Measurements from ENCODE around the gene CKAP4.

CKAP4 gene

DNA sequence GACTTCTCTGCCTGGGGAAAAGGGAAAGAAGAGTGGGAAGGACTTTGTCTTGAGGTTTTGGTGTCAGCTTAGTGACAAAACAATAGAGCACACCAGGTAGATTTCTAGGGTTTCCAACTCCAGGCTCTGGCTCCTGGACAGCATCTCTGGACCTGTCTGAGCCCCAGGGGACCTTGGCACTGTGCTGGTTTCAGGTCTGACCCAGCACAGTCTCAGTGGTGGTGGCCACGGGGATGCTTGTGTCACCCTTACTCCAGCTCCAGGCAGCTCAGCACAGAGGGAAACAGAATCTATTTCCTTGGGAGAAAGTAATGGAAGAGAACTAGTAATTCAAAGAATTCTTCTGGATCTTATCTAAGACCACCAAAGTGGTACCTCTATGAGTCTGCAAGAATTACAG is 11.1 kb upstream of the CKAP4 start:
- H3K36me3 ChIP-seq = no peaks in the 10 kb centered on the region
- H3K27ac ChIP-seq = no peak overlapping the region
- no peaks in the 10 kb centered on the region for H3K9me3 ChIP-seq
- no peak for DNase-seq
- H3K27me3 ChIP-seq = no peaks in the 10 kb centered on the region
- intact Hi-C loops (cut with DNase I; ENCODE audit: low total_unique reads) = no loop called here
- H3K4me1 ChIP-seq = no peaks in the 10 kb centered on the region
- TF ChIP-seq, protein P1, sequence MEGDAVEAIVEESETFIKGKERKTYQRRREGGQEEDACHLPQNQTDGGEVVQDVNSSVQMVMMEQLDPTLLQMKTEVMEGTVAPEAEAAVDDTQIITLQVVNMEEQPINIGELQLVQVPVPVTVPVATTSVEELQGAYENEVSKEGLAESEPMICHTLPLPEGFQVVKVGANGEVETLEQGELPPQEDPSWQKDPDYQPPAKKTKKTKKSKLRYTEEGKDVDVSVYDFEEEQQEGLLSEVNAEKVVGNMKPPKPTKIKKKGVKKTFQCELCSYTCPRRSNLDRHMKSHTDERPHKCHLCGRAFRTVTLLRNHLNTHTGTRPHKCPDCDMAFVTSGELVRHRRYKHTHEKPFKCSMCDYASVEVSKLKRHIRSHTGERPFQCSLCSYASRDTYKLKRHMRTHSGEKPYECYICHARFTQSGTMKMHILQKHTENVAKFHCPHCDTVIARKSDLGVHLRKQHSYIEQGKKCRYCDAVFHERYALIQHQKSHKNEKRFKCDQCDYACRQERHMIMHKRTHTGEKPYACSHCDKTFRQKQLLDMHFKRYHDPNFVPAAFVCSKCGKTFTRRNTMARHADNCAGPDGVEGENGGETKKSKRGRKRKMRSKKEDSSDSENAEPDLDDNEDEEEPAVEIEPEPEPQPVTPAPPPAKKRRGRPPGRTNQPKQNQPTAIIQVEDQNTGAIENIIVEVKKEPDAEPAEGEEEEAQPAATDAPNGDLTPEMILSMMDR (IDR thresholded peaks at IDR 0.05) = no peak
- no peak overlapping the region for H3K4me3 ChIP-seq

DNA sequence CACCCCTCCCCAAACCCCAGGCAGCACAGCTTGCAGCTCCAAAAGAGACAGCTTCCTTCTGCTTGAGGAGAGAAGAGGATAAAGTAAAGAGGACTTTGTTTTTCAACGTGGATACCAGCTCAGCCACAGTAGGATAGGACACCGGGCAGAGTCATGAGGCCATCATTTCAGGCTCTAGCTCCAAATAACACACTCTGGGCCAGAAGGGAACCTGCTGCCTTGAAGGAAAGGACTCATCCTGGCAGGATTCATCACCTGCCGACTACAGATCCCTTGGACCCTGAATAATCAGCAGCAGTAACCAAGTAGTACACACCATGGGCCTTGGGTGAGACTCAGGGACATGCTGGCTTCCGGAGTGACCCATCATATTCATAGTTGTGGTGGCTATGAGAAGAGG is 10.4 kb upstream of the CKAP4 start:
- H3K27me3 ChIP-seq = no peaks in the 10 kb centered on the region
- no peak for DNase-seq
- no peaks in the 10 kb centered on the region for H3K9me3 ChIP-seq
- TF ChIP-seq, protein P1 (IDR thresholded peaks at IDR 0.05) = no peak
- H3K36me3 ChIP-seq = no peaks in the 10 kb centered on the region
- no peak overlapping the region for H3K4me3 ChIP-seq
- intact Hi-C loops (cut with DNase I; ENCODE audit: low total_unique reads) = no loop called here
- H3K4me1 ChIP-seq = no peaks in the 10 kb centered on the region
- H3K27ac ChIP-seq = no peak overlapping the region

DNA sequence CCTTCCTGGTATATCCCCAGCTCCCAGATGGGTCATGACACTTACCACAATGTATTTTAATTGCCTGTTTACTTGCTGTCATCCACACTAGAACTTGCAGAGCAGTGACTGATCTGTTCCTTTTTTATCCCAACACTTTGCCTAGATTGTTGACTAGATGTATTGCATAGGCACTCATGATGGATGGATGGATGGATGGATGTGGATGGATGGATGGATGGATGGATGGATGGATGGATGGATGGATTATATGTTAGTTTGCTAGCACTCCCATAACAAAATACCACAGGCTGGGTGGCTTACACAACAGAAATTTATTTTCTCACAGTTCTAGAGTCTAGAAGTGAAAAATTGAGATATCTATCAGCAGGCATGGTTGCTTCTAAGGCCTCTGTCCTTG is 8.7 kb upstream of the CKAP4 start:
- TF ChIP-seq, protein P1 (IDR thresholded peaks at IDR 0.05) = no peak
- intact Hi-C loops (cut with DNase I; ENCODE audit: low total_unique reads) = no loop called here
- Histone ChIP-seq H3K27ac (no peak overlapping the region), H3K4me1 (no peaks in the 10 kb centered on the region), H3K36me3 (no peaks in the 10 kb centered on the region), H3K9me3 (no peaks in the 10 kb centered on the region), H3K27me3 (no peaks in the 10 kb centered on the region), H3K4me3 (no peak overlapping the region)
- DNase-seq = no peak

DNA sequence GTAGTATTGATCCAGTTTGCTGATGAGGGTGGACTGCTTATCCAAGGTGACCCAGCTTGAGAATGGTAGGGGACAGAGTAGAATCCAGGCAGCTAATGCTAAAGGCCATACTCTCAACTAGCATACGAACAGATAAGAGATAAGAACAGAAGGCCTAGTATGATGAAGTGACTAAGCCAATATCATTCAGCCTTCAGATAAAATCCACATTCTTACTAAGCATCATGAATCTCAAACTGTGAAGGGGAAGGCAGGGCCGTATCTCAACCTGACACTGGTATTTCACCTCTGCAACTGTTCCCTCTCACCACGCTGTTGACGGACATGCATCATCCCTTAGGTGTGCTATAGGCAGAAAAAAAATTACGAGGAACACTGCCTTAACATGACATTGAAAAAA is 8.1 kb upstream of the CKAP4 start:
- no peak overlapping the region for H3K27ac ChIP-seq
- no peaks in the 10 kb centered on the region for H3K9me3 ChIP-seq
- DNase-seq = no peak
- no peaks in the 10 kb centered on the region for H3K4me1 ChIP-seq
- no peak overlapping the region for H3K4me3 ChIP-seq
- H3K36me3 ChIP-seq = no peaks in the 10 kb centered on the region
- H3K27me3 ChIP-seq = no peaks in the 10 kb centered on the region
- TF ChIP-seq, protein P1 (IDR thresholded peaks at IDR 0.05) = no peak
- intact Hi-C loops (cut with DNase I; ENCODE audit: low total_unique reads) = no loop called here

DNA sequence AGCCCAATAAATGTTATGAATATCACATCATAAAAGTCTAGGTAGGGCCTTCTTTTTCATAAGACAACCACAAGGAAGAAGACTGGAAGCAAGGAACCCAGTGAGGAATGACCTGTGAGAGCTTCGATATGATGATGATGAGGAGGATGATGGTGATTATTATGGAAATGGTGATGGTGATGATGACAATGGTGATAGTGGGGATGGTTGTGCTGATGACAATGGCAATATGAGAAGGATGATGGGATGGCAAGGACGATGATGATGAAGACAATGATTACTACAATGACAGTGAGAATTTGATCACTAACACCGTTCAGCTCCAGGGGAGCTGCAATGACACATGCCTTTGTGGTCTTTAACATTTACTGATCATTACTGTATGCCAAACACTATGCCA is 7.7 kb upstream of the CKAP4 start:
- Histone ChIP-seq H3K4me3 (no peak overlapping the region), H3K27me3 (no peaks in the 10 kb centered on the region), H3K27ac (no peak overlapping the region), H3K4me1 (no peaks in the 10 kb centered on the region), H3K36me3 (no peaks in the 10 kb centered on the region), H3K9me3 (no peaks in the 10 kb centered on the region)
- TF ChIP-seq, protein P1 (IDR thresholded peaks at IDR 0.05) = no peak
- intact Hi-C loops (cut with DNase I; ENCODE audit: low total_unique reads) = no loop called here
- DNase-seq = no peak

DNA sequence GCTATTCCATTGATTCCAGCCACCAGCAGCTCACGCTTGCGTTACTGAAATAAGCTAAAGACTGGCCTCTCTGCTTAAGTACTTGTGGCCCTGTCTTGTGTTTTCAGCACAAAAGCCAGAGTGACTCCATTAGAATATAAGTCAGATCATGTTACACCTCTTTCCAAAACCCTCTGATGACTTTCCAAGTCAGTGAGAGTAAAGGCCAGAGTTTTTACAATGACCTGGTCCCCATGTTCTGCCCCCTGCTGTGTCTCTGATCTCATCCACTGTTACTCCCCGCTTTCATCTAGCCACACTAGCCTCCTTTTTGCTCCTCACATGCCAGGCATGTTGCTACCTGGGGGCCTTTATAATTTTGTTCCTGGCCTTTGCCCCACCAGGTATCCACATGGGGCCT is 6.9 kb upstream of the CKAP4 start:
- no peak for DNase-seq
- TF ChIP-seq, protein P1 (IDR thresholded peaks at IDR 0.05) = no peak
- Histone ChIP-seq H3K4me1 (peaks cover 0 to under 1% (median 0%) of the 10 kb centered on the region in 4 donors), H3K9me3 (no peaks in the 10 kb centered on the region), H3K36me3 (no peaks in the 10 kb centered on the region), H3K27ac (no peak overlapping the region), H3K4me3 (no peak overlapping the region), H3K27me3 (no peaks in the 10 kb centered on the region)
- intact Hi-C loops (cut with DNase I; ENCODE audit: low total_unique reads) = no loop called here

Data from tibial artery (tissue), 4 donors.